Coronary artery (tissue), 2 donors: Measurements from ENCODE around the gene FBH1.

Source experiments
- DNase-seq: peaks from one replicate; pipeline ENCODE4 v3.0.0-alpha.2; 2017; ENCODE audit warnings: low spot score
- H3K27ac ChIP-seq, 2 donors: fragments of 200-600 bp; sonication (generic); one replicate each; pipeline ENCODE4 v1.5.1; 2016 to 2019
- H3K4me3 ChIP-seq: fragments of 200-600 bp; sonication (generic); 2 replicates; pipeline ENCODE4 v1.5.1; 2016; ENCODE audit warnings: mild to moderate bottlenecking, moderate library complexity
- TF ChIP-seq, protein P1 (sequence below): fragments of 200-600 bp; sonication (generic); IDR thresholded peaks from one replicate; pipeline ENCODE4 v1.5.1; 2019; ENCODE audit warnings: antibody characterized with exemption

The FBH1 gene

DNA sequence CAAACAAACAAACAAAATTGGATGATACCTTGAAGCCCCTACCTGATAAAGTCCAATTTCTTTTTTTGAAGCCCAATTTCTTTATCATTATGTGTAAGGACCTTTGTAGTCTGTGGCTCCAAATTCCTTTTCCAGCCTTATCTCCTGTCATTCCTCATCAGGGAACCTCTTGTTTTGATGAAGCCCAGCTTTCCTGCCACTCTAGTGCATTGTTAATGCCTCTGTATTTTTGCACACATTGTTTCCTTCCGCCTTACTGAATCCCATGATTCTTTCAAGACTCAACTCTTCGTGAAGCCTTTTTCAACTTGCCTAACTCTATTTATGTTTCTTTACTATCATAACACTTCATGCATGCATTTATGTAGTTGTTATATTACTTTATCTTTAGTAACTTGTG is 3.3 kb downstream of the FBH1 start:
- Histone ChIP-seq H3K27ac (no peak overlapping the region), H3K4me3 (no peak overlapping the region)
- TF ChIP-seq, protein P1, sequence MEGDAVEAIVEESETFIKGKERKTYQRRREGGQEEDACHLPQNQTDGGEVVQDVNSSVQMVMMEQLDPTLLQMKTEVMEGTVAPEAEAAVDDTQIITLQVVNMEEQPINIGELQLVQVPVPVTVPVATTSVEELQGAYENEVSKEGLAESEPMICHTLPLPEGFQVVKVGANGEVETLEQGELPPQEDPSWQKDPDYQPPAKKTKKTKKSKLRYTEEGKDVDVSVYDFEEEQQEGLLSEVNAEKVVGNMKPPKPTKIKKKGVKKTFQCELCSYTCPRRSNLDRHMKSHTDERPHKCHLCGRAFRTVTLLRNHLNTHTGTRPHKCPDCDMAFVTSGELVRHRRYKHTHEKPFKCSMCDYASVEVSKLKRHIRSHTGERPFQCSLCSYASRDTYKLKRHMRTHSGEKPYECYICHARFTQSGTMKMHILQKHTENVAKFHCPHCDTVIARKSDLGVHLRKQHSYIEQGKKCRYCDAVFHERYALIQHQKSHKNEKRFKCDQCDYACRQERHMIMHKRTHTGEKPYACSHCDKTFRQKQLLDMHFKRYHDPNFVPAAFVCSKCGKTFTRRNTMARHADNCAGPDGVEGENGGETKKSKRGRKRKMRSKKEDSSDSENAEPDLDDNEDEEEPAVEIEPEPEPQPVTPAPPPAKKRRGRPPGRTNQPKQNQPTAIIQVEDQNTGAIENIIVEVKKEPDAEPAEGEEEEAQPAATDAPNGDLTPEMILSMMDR = no peak
- DNase-seq = no peak

DNA sequence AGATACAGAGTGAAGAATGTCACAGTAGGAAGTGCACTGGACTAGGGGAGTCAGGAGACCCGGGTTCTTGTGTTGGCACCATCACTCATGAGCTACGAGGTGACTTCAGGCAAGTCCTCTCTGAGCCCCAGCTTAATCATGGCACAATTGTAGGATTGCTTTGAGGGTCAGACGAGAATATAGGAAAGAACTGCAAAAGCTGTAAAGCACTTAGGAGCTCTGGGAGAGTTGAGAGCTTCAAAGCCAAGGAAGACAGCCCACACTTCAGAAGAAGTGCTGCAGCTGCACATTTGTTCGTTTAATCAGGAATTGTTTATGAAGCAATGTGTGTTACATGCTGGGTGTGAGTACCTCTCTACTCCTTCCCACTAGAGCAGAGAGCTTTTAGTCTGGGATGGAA is 4.4 kb downstream of the FBH1 start:
- H3K4me3 ChIP-seq = no peak overlapping the region
- no peak for DNase-seq
- TF ChIP-seq, protein P1 = no peak
- H3K27ac ChIP-seq = no peak overlapping the region

DNA sequence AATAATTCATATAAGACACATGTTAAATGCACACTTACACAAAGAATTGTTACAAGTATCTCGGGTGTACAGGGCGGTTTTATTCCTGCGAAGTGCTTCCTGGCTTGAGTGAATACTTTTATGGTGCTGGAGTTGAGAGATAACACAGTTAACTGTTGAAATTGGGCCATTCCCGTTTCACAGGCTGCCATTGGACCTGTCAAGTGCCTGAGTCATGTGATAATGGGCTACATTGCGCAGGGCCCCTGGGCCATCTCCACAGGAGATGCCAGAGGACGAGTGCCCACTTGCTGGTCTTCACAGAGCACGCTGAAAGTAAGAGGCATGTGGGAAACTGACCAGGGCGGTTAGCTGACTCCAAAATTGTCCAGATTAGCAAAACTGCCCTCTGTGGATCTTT is 4.8 kb downstream of the FBH1 start:
- H3K4me3 ChIP-seq = no peak overlapping the region
- TF ChIP-seq, protein P1 = no peak
- H3K27ac ChIP-seq = no peak overlapping the region
- no peak for DNase-seq

DNA sequence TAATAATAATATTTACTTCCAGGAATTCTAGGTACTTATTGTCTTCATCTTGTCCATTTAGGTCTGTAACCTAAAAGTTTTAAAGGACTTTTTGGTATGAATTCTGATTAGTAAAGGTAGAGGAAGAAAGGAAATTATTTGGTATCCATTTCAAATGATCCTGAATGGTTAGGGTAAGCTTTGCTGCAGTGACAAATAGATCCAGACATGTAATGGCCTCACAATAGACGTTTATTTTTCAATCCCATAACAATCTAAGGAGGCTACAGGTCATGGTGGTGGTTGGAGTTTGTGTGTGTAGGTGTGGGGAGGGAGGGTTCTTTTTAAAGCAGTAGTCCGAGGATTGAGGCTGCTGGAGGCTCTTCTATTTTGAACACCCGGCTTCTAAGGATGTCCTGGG is 5.3 kb downstream of the FBH1 start:
- no peak overlapping the region for H3K4me3 ChIP-seq
- TF ChIP-seq, protein P1 = no peak
- no peak overlapping the region for H3K27ac ChIP-seq

DNA sequence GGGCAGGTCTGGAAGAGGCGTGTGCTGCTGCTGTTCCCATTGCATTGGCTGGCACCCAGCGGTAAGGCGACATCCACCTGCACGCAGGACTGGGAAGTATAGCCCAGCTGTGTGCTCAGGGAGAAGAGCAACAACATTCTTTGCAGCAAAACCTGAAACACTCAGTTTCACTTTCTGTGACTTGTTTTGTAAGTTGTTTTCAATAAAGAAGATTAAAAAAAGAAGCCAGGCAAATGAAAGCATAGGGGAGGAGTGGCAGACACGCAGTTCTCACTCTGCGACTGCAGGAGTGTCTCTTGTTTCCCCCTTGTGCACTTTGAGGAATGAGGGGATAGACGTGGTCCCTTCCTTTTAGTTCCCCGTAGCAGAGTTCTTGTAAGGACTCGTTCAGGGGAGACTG is 5.8 kb downstream of the FBH1 start:
- TF ChIP-seq, protein P1 = no peak
- Histone ChIP-seq H3K4me3 (no peak overlapping the region), H3K27ac (no peak overlapping the region)
- no peak for DNase-seq

More for the DNA sequence above, 5.3 kb downstream of the FBH1 start:
- no peak for DNase-seq

DNA sequence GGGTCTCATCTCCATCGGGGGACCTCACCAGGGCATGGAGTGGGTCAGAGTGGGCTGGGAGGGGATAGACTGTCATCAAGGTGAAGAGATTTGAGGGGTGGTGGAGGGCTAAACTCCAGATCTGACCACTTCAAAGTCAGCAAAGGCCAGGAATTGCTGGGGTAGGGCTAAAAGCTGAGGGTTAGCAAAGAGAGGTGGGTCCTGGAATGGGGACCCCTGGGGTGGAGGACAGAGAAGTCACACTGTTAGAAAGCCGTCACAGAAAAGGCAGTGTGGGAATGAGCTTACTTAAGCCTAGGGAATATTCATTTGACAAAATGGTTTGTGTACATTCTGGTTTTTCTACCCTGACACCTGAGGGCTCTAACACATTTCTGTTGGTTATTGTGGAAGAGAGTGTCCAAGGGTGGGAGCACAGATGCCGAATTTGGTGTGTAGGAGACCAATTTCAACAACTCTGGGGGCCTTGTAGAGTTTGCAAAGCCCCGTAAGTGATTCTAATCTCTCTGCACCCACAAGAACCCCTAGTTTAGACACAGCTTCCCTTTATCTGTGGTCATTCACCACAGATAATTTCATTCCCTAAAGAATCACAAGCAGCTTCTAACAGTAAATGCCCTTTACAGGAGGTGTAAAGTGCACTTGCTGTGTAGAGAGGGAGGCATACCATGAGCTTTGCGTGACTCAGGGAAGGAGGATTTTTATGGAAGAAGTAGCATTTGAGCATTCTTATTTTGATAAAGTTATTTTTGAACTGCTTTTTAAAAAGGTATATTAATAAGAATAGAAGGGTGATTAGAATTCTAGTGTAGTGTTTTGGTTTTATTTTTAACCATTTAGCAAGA is 6.4 kb downstream of the FBH1 start:
- Histone ChIP-seq H3K4me3 (no peak overlapping the region), H3K27ac (no peak overlapping the region)
- DNase-seq = no peak
- TF ChIP-seq, protein P1 = no peak

DNA sequence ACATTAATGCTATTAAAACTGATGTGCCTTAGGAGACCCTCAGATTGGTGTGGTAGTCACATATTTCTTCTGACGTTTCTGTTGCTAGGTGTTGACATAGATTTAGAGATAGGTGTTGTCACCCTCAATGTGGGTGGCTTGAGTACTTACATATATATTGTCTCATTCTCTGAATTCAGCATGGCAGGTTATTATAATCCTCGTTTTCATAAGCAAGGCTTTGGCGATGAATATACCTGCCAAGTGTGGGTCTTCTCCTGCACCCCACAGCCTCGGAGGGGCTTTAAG is 7.0 kb downstream of the FBH1 start:
- H3K27ac ChIP-seq = no peak overlapping the region
- TF ChIP-seq, protein P1 = no peak
- no peak for DNase-seq
- no peak overlapping the region for H3K4me3 ChIP-seq
